Smooth muscle cell (in vitro differentiated cells): ENCODE measurements around the gene CARTPT. TPM values are rescaled to one million over a fixed set of nuclear protein-coding genes. Genes with fewer than 3 reads are reported as not detected.

Experiments
- DNase-seq: peaks from one replicate; lab custom pipeline; 2025; ENCODE audit not compliant: unreplicated experiment; lab: John Stamatoyannopoulos, UW
- H2AFZ ChIP-seq: fragments of 200-600 bp; sonication (generic); 2 replicates; pipeline ENCODE4 v1.6.0; 2016; ENCODE audit warnings: antibody characterized with exemption, low read depth, mild to moderate bottlenecking
- H3F3A ChIP-seq: fragments of 200-600 bp; sonication (generic); 2 replicates; pipeline ENCODE4 v1.6.0; 2017; ENCODE audit warnings: antibody characterized with exemption, low read depth
- H3K27ac ChIP-seq: fragments of 200-600 bp; sonication (generic); 2 replicates; pipeline ENCODE4 v1.5.1; 2016; ENCODE audit warnings: low read depth, mild to moderate bottlenecking
- H3K27me3 ChIP-seq: fragments of 200-600 bp; sonication (generic); 2 replicates; pipeline ENCODE4 v1.6.1; 2016; ENCODE audit warnings: low read depth, mild to moderate bottlenecking
- H3K36me3 ChIP-seq: fragments of 200-600 bp; sonication (generic); 2 replicates; pipeline ENCODE4 v1.5.1; 2016; ENCODE audit warnings: low read depth
- H3K4me1 ChIP-seq: fragments of 200-600 bp; sonication (generic); 2 replicates; pipeline ENCODE4 v1.5.1; 2016; ENCODE audit warnings: low read depth
- H3K4me2 ChIP-seq: fragments of 200-600 bp; sonication (generic); 2 replicates; pipeline ENCODE4 v1.6.0; 2016; ENCODE audit warnings: mild to moderate bottlenecking
- H3K4me3 ChIP-seq: fragments of 200-600 bp; sonication (generic); 2 replicates; pipeline ENCODE4 v1.5.1; 2016; ENCODE audit warnings: mild to moderate bottlenecking
- H3K79me2 ChIP-seq: fragments of 200-600 bp; sonication (generic); 2 replicates; pipeline ENCODE4 v1.6.0; 2016; ENCODE audit warnings: low read depth, mild to moderate bottlenecking
- H3K9ac ChIP-seq: fragments of 200-600 bp; sonication (generic); 2 replicates; pipeline ENCODE4 v1.6.0; 2016; ENCODE audit warnings: low read depth
- H3K9me3 ChIP-seq: fragments of 200-600 bp; sonication (generic); replicated peaks from 2 replicates; pipeline ENCODE4 v1.5.1; 2016; ENCODE audit warnings: low read depth
- H4K20me1 ChIP-seq: fragments of 200-600 bp; sonication (generic); 2 replicates; pipeline ENCODE4 v1.6.0; 2016; ENCODE audit warnings: low read depth
- WGBS: methylation state at CpG from one replicate; pipeline ENCODE4 v1.1.7; 2016; ENCODE audit warnings: low lambda C conversion rate; 5-methylcytosine and 5-hydroxymethylcytosine counted together
- polyA plus RNA-seq: library from polyadenylated mRNA; unstranded; fragments of >200 nt; fragmentation: Nextera tagmentation; extraction: Ambion mirVana; gene quantifications from 2 replicates; pipeline ENCODE4 v1.2.1, GENCODE V29; 2016
- total RNA-seq: library from RNA; depleted of rRNA; stranded (reverse); fragments of >200 nt; gene quantifications from 2 replicates; pipeline ENCODE4 v1.2.3, GENCODE V29; 2014
- TF ChIP-seq, protein P1 (sequence below): fragments of 200-600 bp; sonication (generic); IDR thresholded peaks from 2 replicates; pipeline ENCODE4 v1.5.1; 2017; ENCODE audit warnings: borderline replicate concordance, mild to moderate bottlenecking, antibody characterized with exemption; ENCODE audit not compliant: insufficient read depth, poor library complexity, severe bottlenecking

CARTPT gene
- total and polyA plus RNA-seq, 2 experiments from 2014 or later, result not detected

GRCh38 chr5:71757590-71758543 is 38.8 kb downstream of the CARTPT start:
- Histone ChIP-seq H2AFZ (peak overlapping the region; percentile 42), H3K79me2 (no peaks in the 10 kb centered on the region), H3K9ac (no peak overlapping the region), H3F3A (no peaks in the 10 kb centered on the region), H3K9me3 (no peaks in the 10 kb centered on the region), H3K4me3 (no peak overlapping the region), H3K36me3 (no peaks in the 10 kb centered on the region), H3K27me3 (no peaks in the 10 kb centered on the region), H3K27ac (no peak overlapping the region), H3K4me1 (no peaks in the 10 kb centered on the region), H4K20me1 (no peaks in the 10 kb centered on the region), H3K4me2 (peak overlapping the region; percentile 68)
- TF ChIP-seq, protein P1, sequence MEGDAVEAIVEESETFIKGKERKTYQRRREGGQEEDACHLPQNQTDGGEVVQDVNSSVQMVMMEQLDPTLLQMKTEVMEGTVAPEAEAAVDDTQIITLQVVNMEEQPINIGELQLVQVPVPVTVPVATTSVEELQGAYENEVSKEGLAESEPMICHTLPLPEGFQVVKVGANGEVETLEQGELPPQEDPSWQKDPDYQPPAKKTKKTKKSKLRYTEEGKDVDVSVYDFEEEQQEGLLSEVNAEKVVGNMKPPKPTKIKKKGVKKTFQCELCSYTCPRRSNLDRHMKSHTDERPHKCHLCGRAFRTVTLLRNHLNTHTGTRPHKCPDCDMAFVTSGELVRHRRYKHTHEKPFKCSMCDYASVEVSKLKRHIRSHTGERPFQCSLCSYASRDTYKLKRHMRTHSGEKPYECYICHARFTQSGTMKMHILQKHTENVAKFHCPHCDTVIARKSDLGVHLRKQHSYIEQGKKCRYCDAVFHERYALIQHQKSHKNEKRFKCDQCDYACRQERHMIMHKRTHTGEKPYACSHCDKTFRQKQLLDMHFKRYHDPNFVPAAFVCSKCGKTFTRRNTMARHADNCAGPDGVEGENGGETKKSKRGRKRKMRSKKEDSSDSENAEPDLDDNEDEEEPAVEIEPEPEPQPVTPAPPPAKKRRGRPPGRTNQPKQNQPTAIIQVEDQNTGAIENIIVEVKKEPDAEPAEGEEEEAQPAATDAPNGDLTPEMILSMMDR, result peak; percentile 72
- 47% methylated on average over 14 of the region's 14 CpGs for WGBS
- DNase-seq, result peak; percentile 1

DNA sequence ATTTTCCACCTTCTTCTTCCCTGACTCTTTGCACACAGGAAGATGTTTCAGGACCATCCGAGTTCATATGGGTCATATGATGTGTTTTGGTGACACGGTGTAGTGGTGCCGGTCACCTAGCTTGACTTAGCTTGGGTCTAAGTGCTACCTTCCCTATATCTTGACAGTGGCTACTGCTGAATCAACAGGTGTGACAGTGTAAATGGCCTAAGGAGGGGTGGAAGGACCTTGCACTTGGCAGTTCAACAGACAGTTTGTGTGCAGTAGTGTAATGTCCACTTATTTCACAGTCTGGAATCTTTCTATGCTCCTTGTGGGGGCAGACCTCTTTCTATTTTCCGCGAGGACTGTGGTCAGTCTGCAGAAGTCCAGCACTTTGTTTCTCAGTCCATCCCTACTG is 43.8 kb downstream of the CARTPT start:
- TF ChIP-seq, protein P1, result no peak
- 95% methylated on average over 5 of the region's 5 CpGs for WGBS
- no peaks in the 10 kb centered on the region for H3K4me1 ChIP-seq

GRCh38 chr5:71767661-71768060 is 48.6 kb downstream of the CARTPT start:
- no peak overlapping the region for H3K4me3 ChIP-seq
- TF ChIP-seq, protein P1, result no peak
- no peaks in the 10 kb centered on the region for H3K36me3 ChIP-seq
- no peaks in the 10 kb centered on the region for H3K9me3 ChIP-seq
- no peaks in the 10 kb centered on the region for H3K79me2 ChIP-seq
- H3K9ac ChIP-seq, result no peak overlapping the region
- no peak overlapping the region for H3K4me2 ChIP-seq
- no peaks in the 10 kb centered on the region for H3F3A ChIP-seq
- no peak overlapping the region for H2AFZ ChIP-seq
- peaks cover 4% of the 10 kb centered on the region for H3K27me3 ChIP-seq
- no peaks in the 10 kb centered on the region for H3K4me1 ChIP-seq
- no peak for DNase-seq
- H4K20me1 ChIP-seq, result no peaks in the 10 kb centered on the region
- H3K27ac ChIP-seq, result no peak overlapping the region

More for the DNA sequence above, 43.8 kb downstream of the CARTPT start:
- H3K4me3 ChIP-seq, result no peak overlapping the region
- no peaks in the 10 kb centered on the region for H3K79me2 ChIP-seq
- no peaks in the 10 kb centered on the region for H4K20me1 ChIP-seq
- H3K27ac ChIP-seq, result no peak overlapping the region
- no peaks in the 10 kb centered on the region for H3K36me3 ChIP-seq
- H3K27me3 ChIP-seq, result peaks cover 4% of the 10 kb centered on the region
- H3K4me2 ChIP-seq, result no peak overlapping the region
- no peaks in the 10 kb centered on the region for H3K9me3 ChIP-seq
- DNase-seq, result no peak
- no peaks in the 10 kb centered on the region for H3F3A ChIP-seq
- H3K9ac ChIP-seq, result no peak overlapping the region
- H2AFZ ChIP-seq, result no peak overlapping the region
